Activated naive CD8-positive, alpha-beta T cell (primary cell): Measurements from ENCODE around the gene RABAC1.

ENCODE experiments used
- H3K27ac Mint-ChIP-seq: one replicate; pipeline ENCODE4 v1.8.0; 2021; ENCODE audit warnings: mixed read lengths
- H3K27me3 Mint-ChIP-seq: one replicate; pipeline ENCODE4 v1.8.0; 2021; ENCODE audit warnings: mixed read lengths
- H3K36me3 Mint-ChIP-seq: one replicate; pipeline ENCODE4 v1.8.0; 2021; ENCODE audit warnings: mixed read lengths
- H3K4me1 Mint-ChIP-seq: one replicate; pipeline ENCODE4 v1.8.0; 2021; ENCODE audit warnings: low read depth, mixed read lengths
- H3K4me3 Mint-ChIP-seq: one replicate; pipeline ENCODE4 v1.8.0; 2021; ENCODE audit warnings: mild to moderate bottlenecking, mixed read lengths
- H3K9me3 Mint-ChIP-seq: one replicate; pipeline ENCODE4 v1.8.0; 2021; ENCODE audit warnings: low read depth, mixed read lengths

Gene RABAC1

GRCh38 chr19:41910992-41911888 lies 47.9 kb downstream of the RABAC1 start:
- peak overlapping the region; percentile 59 for H3K27ac Mint-ChIP-seq
- no peaks in the 10 kb centered on the region for H3K36me3 Mint-ChIP-seq
- peaks cover 40% of the 10 kb centered on the region for H3K4me1 Mint-ChIP-seq
- peak overlapping the region; percentile 52 for H3K4me3 Mint-ChIP-seq
- no peaks in the 10 kb centered on the region for H3K9me3 Mint-ChIP-seq
- no peaks in the 10 kb centered on the region for H3K27me3 Mint-ChIP-seq

DNA sequence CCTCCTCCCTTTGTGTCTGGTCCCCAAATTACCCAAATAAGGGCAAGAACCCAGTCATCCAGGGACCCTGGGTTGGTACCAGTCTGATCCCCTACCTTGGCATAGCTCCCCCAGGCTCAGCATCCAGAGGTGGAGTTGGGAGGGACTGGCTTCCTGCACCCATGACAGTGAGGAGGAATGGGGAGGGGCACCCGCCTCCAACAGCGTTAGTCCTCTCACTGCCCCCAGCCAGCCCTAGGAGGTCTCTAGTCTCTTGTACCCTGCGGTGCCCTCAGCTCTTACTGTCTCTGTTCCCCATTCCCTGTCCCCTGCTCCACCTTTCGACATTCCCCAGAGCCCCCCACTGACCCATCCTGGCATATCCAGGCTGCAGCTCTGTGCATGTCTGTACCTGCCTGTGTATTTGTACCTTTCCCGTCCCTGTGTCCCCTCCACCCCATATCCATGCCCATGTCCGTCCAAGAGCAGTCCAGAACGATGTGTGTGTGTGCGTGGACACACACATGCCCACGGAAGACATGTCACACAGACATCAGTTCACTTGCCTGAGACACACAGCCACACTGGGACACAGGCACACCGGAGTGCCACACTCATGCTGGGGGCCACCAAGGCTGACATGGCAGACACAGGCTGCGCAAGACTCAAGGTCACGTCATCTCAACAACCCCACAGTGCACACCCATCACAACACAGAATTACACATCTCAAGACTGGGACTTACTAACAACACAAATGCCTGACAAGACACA lies 48.7 kb downstream of the RABAC1 start:
- H3K4me1 Mint-ChIP-seq, result peaks cover 44% of the 10 kb centered on the region
- H3K4me3 Mint-ChIP-seq, result no peak overlapping the region
- no peaks in the 10 kb centered on the region for H3K9me3 Mint-ChIP-seq
- H3K27ac Mint-ChIP-seq, result peak overlapping the region; percentile 6
- no peaks in the 10 kb centered on the region for H3K27me3 Mint-ChIP-seq
- peaks cover 2% of the 10 kb centered on the region for H3K36me3 Mint-ChIP-seq

DNA sequence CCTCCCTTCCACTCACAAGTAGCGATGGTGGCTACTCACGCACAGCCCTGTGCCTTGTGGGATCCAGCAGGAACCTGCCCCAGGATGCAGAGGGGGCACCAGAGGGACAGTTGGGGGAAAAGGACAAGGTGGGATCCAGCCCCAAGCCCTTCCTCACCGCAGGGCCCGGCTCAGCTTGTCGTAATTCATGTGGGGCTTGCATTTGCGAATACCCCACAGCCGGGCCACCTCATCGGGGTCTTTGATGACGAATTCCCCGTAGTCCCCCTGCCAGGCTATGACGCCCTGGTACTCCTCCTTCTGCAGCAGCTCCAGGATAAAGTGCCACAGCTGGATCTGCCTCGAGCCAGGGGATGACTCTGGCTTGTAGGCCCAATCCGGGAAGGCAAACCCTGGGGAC lies 49.4 kb downstream of the RABAC1 start:
- Mint-ChIP-seq H3K27me3 (no peaks in the 10 kb centered on the region), H3K4me1 (peaks cover 44% of the 10 kb centered on the region), H3K27ac (no peak overlapping the region), H3K9me3 (no peaks in the 10 kb centered on the region), H3K36me3 (peaks cover 2% of the 10 kb centered on the region), H3K4me3 (no peak overlapping the region)

- Mint-ChIP-seq H3K4me3 (no peak overlapping the region), H3K36me3 (peaks cover 4% of the 10 kb centered on the region), H3K27ac (peak overlapping the region; percentile 76), H3K4me1 (peaks cover 46% of the 10 kb centered on the region), H3K9me3 (no peaks in the 10 kb centered on the region), H3K27me3 (no peaks in the 10 kb centered on the region)
Measured at GRCh38 chr19:41908724-41909464, 50.2 kb downstream of the RABAC1 start.

DNA sequence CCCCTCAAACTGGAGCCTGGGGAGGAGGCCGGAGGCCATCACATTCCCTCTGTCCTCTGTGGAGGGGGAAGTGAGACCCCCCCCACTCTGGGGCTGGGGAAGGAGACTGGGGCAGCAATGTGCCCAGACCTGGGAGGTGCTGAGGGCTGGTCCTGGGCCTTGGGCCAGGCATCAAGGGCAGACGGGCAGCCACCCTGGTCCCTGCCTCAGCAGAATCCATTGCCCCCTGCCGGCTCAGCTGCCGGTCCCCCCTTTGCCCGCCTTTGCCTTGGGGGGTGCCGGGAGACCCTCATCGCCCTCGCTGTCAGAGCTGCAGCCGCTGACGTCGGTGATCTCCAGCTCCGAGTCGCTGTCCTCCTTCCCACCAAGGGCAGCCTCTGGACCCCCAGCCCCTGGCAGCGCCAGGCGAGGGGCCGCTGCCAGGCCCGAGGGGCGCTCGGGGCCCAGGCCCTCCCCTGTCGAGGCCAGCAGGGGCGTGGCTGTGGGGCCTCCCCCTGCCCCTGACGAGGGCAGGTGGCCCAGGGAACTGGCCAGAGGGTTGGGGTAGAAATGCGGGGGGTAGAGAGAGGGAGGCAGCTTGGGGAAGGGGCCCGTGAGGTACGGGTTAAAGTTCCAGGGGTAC lies 51.0 kb downstream of the RABAC1 start:
- Mint-ChIP-seq H3K4me1 (peaks cover 43% of the 10 kb centered on the region), H3K4me3 (no peak overlapping the region), H3K27ac (no peak overlapping the region), H3K9me3 (no peaks in the 10 kb centered on the region), H3K36me3 (peaks cover 4% of the 10 kb centered on the region), H3K27me3 (no peaks in the 10 kb centered on the region)

GRCh38 chr19:41906916-41907680 lies 52.0 kb downstream of the RABAC1 start:
- peaks cover 4% of the 10 kb centered on the region for H3K36me3 Mint-ChIP-seq
- H3K9me3 Mint-ChIP-seq, result no peaks in the 10 kb centered on the region
- no peak overlapping the region for H3K4me3 Mint-ChIP-seq
- H3K27ac Mint-ChIP-seq, result peak overlapping the region; percentile 35
- H3K27me3 Mint-ChIP-seq, result no peaks in the 10 kb centered on the region
- peaks cover 45% of the 10 kb centered on the region for H3K4me1 Mint-ChIP-seq
